ENCODE measurements around the gene MMP20.

Gene MMP20

DNA sequence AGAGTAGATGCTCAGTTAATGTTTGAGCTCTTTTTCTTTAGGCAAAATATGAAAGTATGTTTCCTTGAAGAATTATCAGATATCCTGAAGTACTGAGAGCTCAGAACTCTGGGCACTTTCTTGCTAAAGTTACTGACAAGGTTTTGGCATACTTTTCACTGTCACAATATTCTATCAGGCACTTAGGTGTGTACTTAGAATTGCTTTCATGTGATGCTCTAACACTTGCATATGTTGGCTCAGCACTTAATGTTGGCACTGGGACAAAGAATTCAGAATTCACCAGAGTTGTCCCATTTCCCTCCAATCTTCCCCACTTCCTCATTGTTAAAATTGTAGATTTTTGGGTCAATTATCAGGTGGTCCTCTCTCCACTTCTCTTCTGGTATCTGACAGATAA, 5.0 kb downstream of the MMP20 start:
- Histone ChIP-seq H4K8ac (ENCODE audit: low read depth, low read length) (no peak overlapping the region), H3K27ac (replicated peaks; ENCODE audit: low read length) (no peak overlapping the region), H2AK5ac (ENCODE audit: low read depth, low read length) (no peak overlapping the region), H3K4me2 (ENCODE audit: insufficient read depth, low read length, poor library complexity, severe bottlenecking) (no peak overlapping the region), H3K79me1 (ENCODE audit: low read depth, low read length) (no peaks in the 10 kb centered on the region), H3K27me3 (ENCODE audit: control insufficient read depth in 3 of 3, insufficient read depth in 3 of 3, low read depth in 1 of 3, low read length in 3 of 3) (no peaks in the 10 kb centered on the region), H3K18ac (ENCODE audit: low read length) (no peak overlapping the region), H2BK120ac (ENCODE audit: low read depth, low read length) (no peak overlapping the region), H2BK5ac (ENCODE audit: low read length) (no peak overlapping the region), H2BK12ac (ENCODE audit: low read length) (no peak overlapping the region), H3K4me3 (ENCODE audit: low read length in 2 of 2) (no peak overlapping the region), H2AFZ (ENCODE audit: low read length) (no peak overlapping the region), H3K9me3 (replicated peaks in 1 of 2; ENCODE audit: control insufficient read depth in 2 of 2, insufficient read depth in 1 of 2, low read depth in 1 of 2, low read length in 2 of 2) (no peaks in the 10 kb centered on the region), H3K4me1 (ENCODE audit: control insufficient read depth in 2 of 2, insufficient read depth in 1 of 2, low read depth in 1 of 2, low read length in 2 of 2) (peaks cover 0 to 14% of the 10 kb centered on the region in 2 donors), H3K14ac (ENCODE audit: low read length) (no peak overlapping the region), H3K4ac (ENCODE audit: low read length) (no peak overlapping the region), H3K23ac (ENCODE audit: low read depth, low read length, poor library complexity) (no peak overlapping the region), H3K9ac (ENCODE audit: low read depth, low read length, poor library complexity) (no peak overlapping the region), H4K91ac (ENCODE audit: low read depth, low read length, poor library complexity) (no peak overlapping the region), H2BK15ac (ENCODE audit: low read length) (no peak overlapping the region), H3K36me3 (replicated peaks in 1 of 2; ENCODE audit: control insufficient read depth in 2 of 2, insufficient read depth in 2 of 2, low read length in 2 of 2) (no peaks in the 10 kb centered on the region)
- DNase-seq (ENCODE audit: low spot score), result no peak

DNA sequence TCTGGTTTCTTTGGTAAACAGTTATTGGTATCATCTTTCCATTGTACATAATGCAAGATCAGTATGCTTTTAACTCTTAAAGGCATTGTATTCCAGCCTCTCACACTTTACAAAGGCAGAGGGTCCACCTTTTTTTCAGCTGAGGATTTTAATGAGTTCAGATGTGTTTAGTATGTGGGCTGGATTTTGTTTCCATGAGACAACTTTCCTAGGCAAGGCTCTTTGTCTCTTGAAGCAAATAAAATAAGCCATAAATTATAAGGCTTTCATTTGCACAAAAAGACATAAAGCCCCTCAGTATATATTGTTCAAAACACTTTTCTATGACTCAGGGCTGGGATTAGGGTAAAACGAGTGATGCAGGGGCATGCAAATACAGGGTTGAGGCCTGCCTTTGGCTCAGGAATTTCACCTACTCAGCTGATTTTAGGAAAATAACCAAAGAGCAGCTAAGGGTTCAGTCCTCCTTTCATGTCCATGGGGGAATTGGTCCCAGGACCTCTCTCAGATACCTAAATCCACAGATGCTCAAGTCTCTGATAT, 7.6 kb downstream of the MMP20 start:
- no CpG with 5 or more reads among the region's 1 CpG for WGBS, 2 donors (ENCODE audit: extremely low coverage in 2 of 2, insufficient read length in 2 of 2, insufficient replicate concordance in 1 of 2)
- Histone ChIP-seq H3K14ac (ENCODE audit: low read length) (no peak overlapping the region), H3K23ac (ENCODE audit: low read depth, low read length, poor library complexity) (no peak overlapping the region), H3K27me3 (ENCODE audit: control insufficient read depth in 3 of 3, insufficient read depth in 3 of 3, low read depth in 1 of 3, low read length in 3 of 3) (no peaks in the 10 kb centered on the region), H3K4me3 (ENCODE audit: low read length in 2 of 2) (no peak overlapping the region), H3K27ac (replicated peaks; ENCODE audit: low read length) (no peak overlapping the region), H3K4me1 (ENCODE audit: control insufficient read depth in 2 of 2, insufficient read depth in 1 of 2, low read depth in 1 of 2, low read length in 2 of 2) (peaks cover 0 to 14% of the 10 kb centered on the region in 2 donors), H4K8ac (ENCODE audit: low read depth, low read length) (no peak overlapping the region), H2AFZ (ENCODE audit: low read length) (no peak overlapping the region), H3K9ac (ENCODE audit: low read depth, low read length, poor library complexity) (no peak overlapping the region), H3K79me1 (ENCODE audit: low read depth, low read length) (no peaks in the 10 kb centered on the region), H3K36me3 (replicated peaks in 1 of 2; ENCODE audit: control insufficient read depth in 2 of 2, insufficient read depth in 2 of 2, low read length in 2 of 2) (no peaks in the 10 kb centered on the region), H3K18ac (ENCODE audit: low read length) (no peak overlapping the region), H2BK5ac (ENCODE audit: low read length) (no peak overlapping the region), H4K91ac (ENCODE audit: low read depth, low read length, poor library complexity) (no peak overlapping the region), H2BK15ac (ENCODE audit: low read length) (no peak overlapping the region), H3K4ac (ENCODE audit: low read length) (no peak overlapping the region), H2BK12ac (ENCODE audit: low read length) (no peak overlapping the region), H2AK5ac (ENCODE audit: low read depth, low read length) (no peak overlapping the region), H3K4me2 (ENCODE audit: insufficient read depth, low read length, poor library complexity, severe bottlenecking) (no peak overlapping the region), H3K9me3 (replicated peaks in 1 of 2; ENCODE audit: control insufficient read depth in 2 of 2, insufficient read depth in 1 of 2, low read depth in 1 of 2, low read length in 2 of 2) (no peaks in the 10 kb centered on the region), H2BK120ac (ENCODE audit: low read depth, low read length) (no peak overlapping the region)
- DNase-seq (ENCODE audit: low spot score), result no peak

DNA sequence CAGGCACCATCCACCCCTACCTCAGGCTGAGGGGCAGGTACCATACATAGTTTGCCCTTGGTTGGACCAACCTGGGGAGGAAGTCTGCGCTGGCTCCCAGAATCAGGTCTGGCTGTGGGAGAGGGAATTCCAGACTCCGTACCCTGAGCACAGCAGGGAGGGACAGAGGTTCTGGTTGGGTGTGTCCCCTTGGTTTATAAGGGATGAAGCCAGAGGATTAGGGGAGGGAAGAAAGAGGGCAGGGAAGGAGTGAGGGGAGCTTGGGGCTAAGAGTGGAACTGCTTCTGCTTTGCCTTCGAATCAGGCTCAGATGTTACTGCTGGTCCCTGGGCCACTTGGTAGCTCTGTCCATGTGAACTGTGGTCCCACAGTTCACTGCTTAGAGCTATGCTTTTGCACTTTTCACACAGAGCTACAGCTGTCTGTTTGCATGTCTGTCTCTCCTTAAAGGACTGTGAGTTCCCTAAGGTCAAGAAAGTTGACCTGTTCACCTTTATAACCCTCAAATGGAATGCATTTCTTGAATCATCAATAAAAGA, 9.2 kb downstream of the MMP20 start:
- no peak overlapping the region for H2BK12ac ChIP-seq (ENCODE audit: low read length)
- H2BK120ac ChIP-seq (ENCODE audit: low read depth, low read length), result no peak overlapping the region
- H3K18ac ChIP-seq (ENCODE audit: low read length), result peak overlapping the region; percentile 81
- no peak overlapping the region for H2AK5ac ChIP-seq (ENCODE audit: low read depth, low read length)
- no peak overlapping the region for H3K4me2 ChIP-seq (ENCODE audit: insufficient read depth, low read length, poor library complexity, severe bottlenecking)
- no peak overlapping the region for H3K23ac ChIP-seq (ENCODE audit: low read depth, low read length, poor library complexity)
- no peaks in the 10 kb centered on the region for H3K9me3 ChIP-seq (replicated peaks in 1 of 2; ENCODE audit: control insufficient read depth in 2 of 2, insufficient read depth in 1 of 2, low read depth in 1 of 2, low read length in 2 of 2)
- H3K4me3 ChIP-seq (ENCODE audit: low read length in 2 of 2), result no peak overlapping the region
- WGBS, 2 donors (ENCODE audit: extremely low coverage in 2 of 2, insufficient read length in 2 of 2, insufficient replicate concordance in 1 of 2), result no CpG with 5 or more reads among the region's 3 CpGs
- H2BK15ac ChIP-seq (ENCODE audit: low read length), result peak overlapping the region; percentile 5
- no peaks in the 10 kb centered on the region for H3K27me3 ChIP-seq (ENCODE audit: control insufficient read depth in 3 of 3, insufficient read depth in 3 of 3, low read depth in 1 of 3, low read length in 3 of 3)
- H3K14ac ChIP-seq (ENCODE audit: low read length), result no peak overlapping the region
- peaks cover 0 to 14% of the 10 kb centered on the region in 2 donors for H3K4me1 ChIP-seq (ENCODE audit: control insufficient read depth in 2 of 2, insufficient read depth in 1 of 2, low read depth in 1 of 2, low read length in 2 of 2)
- DNase-seq (ENCODE audit: low spot score), result no peak
- no peaks in the 10 kb centered on the region for H3K79me1 ChIP-seq (ENCODE audit: low read depth, low read length)
- H2BK5ac ChIP-seq (ENCODE audit: low read length), result no peak overlapping the region
- no peak overlapping the region for H4K8ac ChIP-seq (ENCODE audit: low read depth, low read length)
- H3K36me3 ChIP-seq (replicated peaks in 1 of 2; ENCODE audit: control insufficient read depth in 2 of 2, insufficient read depth in 2 of 2, low read length in 2 of 2), result no peaks in the 10 kb centered on the region
- H3K9ac ChIP-seq (ENCODE audit: low read depth, low read length, poor library complexity), result no peak overlapping the region
- H4K91ac ChIP-seq (ENCODE audit: low read depth, low read length, poor library complexity), result no peak overlapping the region
- H2AFZ ChIP-seq (ENCODE audit: low read length), result no peak overlapping the region
- H3K27ac ChIP-seq (replicated peaks; ENCODE audit: low read length), result no peak overlapping the region
- H3K4ac ChIP-seq (ENCODE audit: low read length), result no peak overlapping the region

DNA sequence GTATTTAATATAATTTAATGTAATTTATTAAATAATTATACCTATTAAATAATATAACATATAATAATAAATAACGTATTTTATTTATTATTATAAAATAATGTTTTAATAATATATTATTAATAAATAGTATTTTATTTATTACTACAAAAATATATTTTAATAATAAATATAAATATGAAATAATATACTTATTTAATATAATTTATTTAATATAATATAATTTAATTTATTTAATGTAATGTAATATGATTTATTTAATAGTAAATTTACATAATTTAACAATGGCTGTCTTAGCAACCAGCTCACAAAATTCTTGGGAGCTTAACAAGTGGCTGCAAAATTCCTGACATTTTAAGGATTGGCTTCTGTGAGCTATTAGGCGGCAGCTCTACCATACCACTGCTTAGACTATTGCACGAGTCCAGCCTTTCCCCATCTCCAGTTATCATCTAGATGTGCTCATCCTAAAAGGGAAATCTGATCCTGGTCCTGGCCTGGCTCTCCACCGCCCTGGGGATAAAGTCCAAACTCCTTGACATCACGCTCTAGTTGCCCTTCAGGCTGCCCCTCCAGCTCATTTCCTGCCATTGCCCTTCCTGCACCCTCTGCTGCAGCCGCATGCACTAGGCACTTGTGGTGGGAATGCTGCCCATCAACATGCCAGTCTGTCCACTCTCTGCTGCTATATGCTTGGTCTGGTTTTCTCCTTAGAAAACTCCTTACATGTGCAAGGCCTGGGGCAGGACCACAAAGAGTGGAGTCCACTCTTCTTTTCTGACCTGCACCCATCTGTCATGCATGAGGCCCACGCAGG, 9.8 kb downstream of the MMP20 start:
- no peak overlapping the region for H3K27ac ChIP-seq (replicated peaks; ENCODE audit: low read length)
- H3K4me1 ChIP-seq (ENCODE audit: control insufficient read depth in 2 of 2, insufficient read depth in 1 of 2, low read depth in 1 of 2, low read length in 2 of 2), result peaks cover 0 to 14% of the 10 kb centered on the region in 2 donors
- no peaks in the 10 kb centered on the region for H3K27me3 ChIP-seq (ENCODE audit: control insufficient read depth in 3 of 3, insufficient read depth in 3 of 3, low read depth in 1 of 3, low read length in 3 of 3)
- H2BK5ac ChIP-seq (ENCODE audit: low read length), result no peak overlapping the region
- no peak overlapping the region for H3K14ac ChIP-seq (ENCODE audit: low read length)
- no peaks in the 10 kb centered on the region for H3K36me3 ChIP-seq (replicated peaks in 1 of 2; ENCODE audit: control insufficient read depth in 2 of 2, insufficient read depth in 2 of 2, low read length in 2 of 2)
- peak overlapping the region; percentile 81 for H3K18ac ChIP-seq (ENCODE audit: low read length)
- H2AFZ ChIP-seq (ENCODE audit: low read length), result no peak overlapping the region
- DNase-seq (ENCODE audit: low spot score), result no peak
- no CpG with 5 or more reads among the region's 7 CpGs for WGBS, 2 donors (ENCODE audit: extremely low coverage in 2 of 2, insufficient read length in 2 of 2, insufficient replicate concordance in 1 of 2)
- H4K91ac ChIP-seq (ENCODE audit: low read depth, low read length, poor library complexity), result no peak overlapping the region
- H2BK15ac ChIP-seq (ENCODE audit: low read length), result peak overlapping the region; percentile 5
- no peak overlapping the region for H4K8ac ChIP-seq (ENCODE audit: low read depth, low read length)
- H2AK5ac ChIP-seq (ENCODE audit: low read depth, low read length), result no peak overlapping the region
- H3K9me3 ChIP-seq (replicated peaks in 1 of 2; ENCODE audit: control insufficient read depth in 2 of 2, insufficient read depth in 1 of 2, low read depth in 1 of 2, low read length in 2 of 2), result no peaks in the 10 kb centered on the region
- no peaks in the 10 kb centered on the region for H3K79me1 ChIP-seq (ENCODE audit: low read depth, low read length)
- peak overlapping the region in 1 of 2 donors; percentile 46 for H3K4me3 ChIP-seq (ENCODE audit: low read length in 2 of 2)
- no peak overlapping the region for H2BK120ac ChIP-seq (ENCODE audit: low read depth, low read length)
- H2BK12ac ChIP-seq (ENCODE audit: low read length), result no peak overlapping the region
- H3K4me2 ChIP-seq (ENCODE audit: insufficient read depth, low read length, poor library complexity, severe bottlenecking), result no peak overlapping the region
- no peak overlapping the region for H3K23ac ChIP-seq (ENCODE audit: low read depth, low read length, poor library complexity)
- H3K9ac ChIP-seq (ENCODE audit: low read depth, low read length, poor library complexity), result no peak overlapping the region
- no peak overlapping the region for H3K4ac ChIP-seq (ENCODE audit: low read length)
